Measurements from ENCODE around the gene SP1.
"Not testable (repeated sequence)": the region's sequence is repeated elsewhere in the genome, so short reads cannot be mapped to it uniquely, and the experiment has no call there.

SP1 gene

GRCh38 chr12:53379389-53380103 is 430 bp upstream of the SP1 start:
- TF ChIP-seq, protein P1, sequence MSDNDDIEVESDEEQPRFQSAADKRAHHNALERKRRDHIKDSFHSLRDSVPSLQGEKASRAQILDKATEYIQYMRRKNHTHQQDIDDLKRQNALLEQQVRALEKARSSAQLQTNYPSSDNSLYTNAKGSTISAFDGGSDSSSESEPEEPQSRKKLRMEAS (IDR thresholded peaks at IDR 0.05; ENCODE audit: low read depth, low read length) = no peak
- TF ChIP-seq MYC (IDR thresholded peaks at IDR 0.05; ENCODE audit: low read depth, low read length) (peak; percentile 61), POLR2A (IDR thresholded peaks at IDR 0.05; ENCODE audit: extremely low read depth, insufficient read length) (peak; percentile 97)
- peak; percentile 100 for DNase-seq (ENCODE audit: low read depth)
- peak overlapping the region; percentile 69 for H3K4me3 ChIP-seq (ENCODE audit: low read depth, low read length)

DNA sequence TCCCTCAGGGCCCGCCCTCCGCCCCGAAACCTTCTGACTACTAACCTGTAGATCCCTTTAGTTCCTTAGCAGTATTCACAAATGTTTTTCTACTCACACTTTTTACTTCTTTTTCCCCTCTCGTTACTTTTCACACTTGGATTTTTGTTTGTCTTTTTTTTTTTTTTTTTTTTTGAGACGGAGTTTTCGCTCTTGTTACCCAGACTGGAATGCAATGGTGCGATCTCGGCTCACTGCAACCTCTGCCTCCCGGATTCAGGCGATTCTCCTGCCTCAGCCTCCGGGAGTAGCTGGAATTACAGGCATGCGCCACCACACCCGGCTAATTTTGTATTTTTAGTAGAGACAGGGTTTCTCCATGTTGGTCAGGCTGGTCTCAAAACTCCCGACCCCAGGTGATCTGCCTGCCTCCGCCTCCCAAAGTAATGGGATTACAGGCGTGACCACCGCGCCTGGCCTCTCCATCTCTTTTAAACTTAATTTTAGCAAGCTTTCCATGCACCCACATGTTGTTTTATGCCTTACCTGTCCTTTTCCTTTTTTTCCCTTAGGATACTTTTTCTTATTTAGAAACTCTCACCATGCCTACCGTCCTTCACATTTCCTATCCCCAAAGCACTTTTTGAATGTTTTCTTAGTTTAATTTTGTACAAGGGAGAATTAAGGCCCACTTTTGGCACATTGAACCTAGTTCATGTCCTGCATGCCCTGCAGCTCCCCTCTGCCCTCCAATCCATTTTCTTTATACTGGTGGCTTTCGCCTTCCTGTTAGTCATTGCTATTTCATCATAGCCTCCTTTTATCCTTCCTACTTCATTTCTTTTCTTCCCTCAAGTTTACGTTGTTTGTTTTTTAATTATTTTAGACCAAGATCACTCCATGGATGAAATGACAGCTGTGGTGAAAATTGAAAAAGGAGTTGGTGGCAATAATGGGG is 1.1 kb downstream of the SP1 start:
- H3K4me3 ChIP-seq (ENCODE audit: low read depth, low read length) = peak overlapping the region; percentile 75
- peak; percentile 78 for DNase-seq (ENCODE audit: low read depth)
- TF ChIP-seq CTCF (IDR thresholded peaks at IDR 0.05; ENCODE audit: low read depth, low read length) (no peak), POLR2A (IDR thresholded peaks at IDR 0.05; ENCODE audit: extremely low read depth, insufficient read length) (no peak), MYC (IDR thresholded peaks at IDR 0.05; ENCODE audit: low read depth, low read length) (no peak)
- TF ChIP-seq, protein P1 (IDR thresholded peaks at IDR 0.05; ENCODE audit: low read depth, low read length) = no peak

GRCh38 chr12:53381731-53382630 is 2.0 kb downstream of the SP1 start:
- peak overlapping the region; percentile 75 for H3K4me3 ChIP-seq (ENCODE audit: low read depth, low read length)
- DNase-seq (ENCODE audit: low read depth) = peak; percentile 73
- TF ChIP-seq CTCF (IDR thresholded peaks at IDR 0.05; ENCODE audit: low read depth, low read length) = peak; percentile 42
- TF ChIP-seq, protein P1 (IDR thresholded peaks at IDR 0.05; ENCODE audit: low read depth, low read length) = no peak

GRCh38 chr12:53383258-53383657 is 3.3 kb downstream of the SP1 start:
- DNase-seq (ENCODE audit: low read depth) = no peak
- H3K4me3 ChIP-seq (ENCODE audit: low read depth, low read length) = peak overlapping the region; percentile 48
- TF ChIP-seq, protein P1 (IDR thresholded peaks at IDR 0.05; ENCODE audit: low read depth, low read length) = no peak
- TF ChIP-seq CTCF (IDR thresholded peaks at IDR 0.05; ENCODE audit: low read depth, low read length) (no peak), POLR2A (IDR thresholded peaks at IDR 0.05; ENCODE audit: extremely low read depth, insufficient read length) (no peak), MYC (IDR thresholded peaks at IDR 0.05; ENCODE audit: low read depth, low read length) (no peak)

DNA sequence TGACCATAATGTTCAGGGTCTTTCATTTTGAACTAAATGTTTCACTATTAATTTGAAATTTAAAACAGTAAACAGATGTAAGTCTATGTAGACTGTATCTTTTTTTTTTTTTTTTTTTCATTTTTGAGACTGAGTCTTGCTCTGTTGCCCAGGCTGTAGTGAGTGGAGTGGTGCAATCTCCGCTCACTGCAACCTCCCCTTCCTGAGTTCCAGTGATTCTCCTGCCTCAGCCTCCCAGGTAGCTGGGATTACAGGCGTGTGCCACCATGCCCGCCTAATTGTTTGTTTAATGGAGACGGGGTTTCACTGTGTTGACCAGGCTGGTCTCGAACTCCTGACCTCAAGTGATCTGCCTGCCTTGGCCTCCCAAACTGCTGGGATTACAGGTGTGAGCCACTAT is 6.4 kb downstream of the SP1 start:
- DNase-seq (ENCODE audit: low read depth) = not testable (repeated sequence)
- peak overlapping the region; percentile 47 for H3K4me3 ChIP-seq (ENCODE audit: low read depth, low read length)

DNA sequence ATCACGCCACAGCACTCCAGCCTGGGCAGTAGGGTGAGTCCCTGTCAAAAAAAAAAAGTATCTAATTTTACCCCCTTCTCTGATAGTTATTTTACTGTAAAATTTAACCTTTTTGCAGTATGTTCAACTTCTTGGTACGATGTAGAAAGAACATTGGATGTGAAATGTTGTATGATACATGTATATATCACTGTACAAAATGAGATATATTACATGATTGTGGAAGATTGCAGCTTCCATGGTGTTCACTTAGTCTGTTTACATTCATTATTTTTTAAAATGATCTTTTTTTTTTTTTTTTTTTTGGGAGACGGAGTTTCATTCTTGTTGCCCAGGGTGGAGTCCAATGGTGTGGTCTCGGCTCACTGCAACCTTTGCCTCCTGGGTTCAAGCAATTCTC is 9.0 kb downstream of the SP1 start:
- TF ChIP-seq, protein P1 (IDR thresholded peaks at IDR 0.05; ENCODE audit: low read depth, low read length) = no peak
- TF ChIP-seq CTCF (IDR thresholded peaks at IDR 0.05; ENCODE audit: low read depth, low read length) = no peak
- no peak for TF ChIP-seq POLR2A (IDR thresholded peaks at IDR 0.05; ENCODE audit: extremely low read depth, insufficient read length)
- no peak for TF ChIP-seq MYC (IDR thresholded peaks at IDR 0.05; ENCODE audit: low read depth, low read length)
- H3K4me3 ChIP-seq (ENCODE audit: low read depth, low read length) = peak overlapping the region; percentile 18
- no peak for DNase-seq (ENCODE audit: low read depth)
